Mucosa of stomach (tissue), 1 donor: Measurements from ENCODE around the gene ICAM2.

Experiments used
- H3K27me3 ChIP-seq: one replicate; pipeline ENCODE4 v1.7.0; 2013; ENCODE audit warnings: mild to moderate bottlenecking, low read length; ENCODE audit not compliant: control insufficient read depth, insufficient read depth
- H3K36me3 ChIP-seq: one replicate; pipeline ENCODE4 v1.7.0; 2013; ENCODE audit warnings: low read length; ENCODE audit not compliant: control insufficient read depth, insufficient read depth
- H3K4me1 ChIP-seq: one replicate; pipeline ENCODE4 v1.7.0; 2013; ENCODE audit warnings: mild to moderate bottlenecking, low read length; ENCODE audit not compliant: control insufficient read depth, insufficient read depth
- H3K4me3 ChIP-seq: one replicate; pipeline ENCODE4 v1.7.0; 2013; ENCODE audit warnings: low read length
- H3K9ac ChIP-seq: one replicate; pipeline ENCODE4 v1.7.0; 2013; ENCODE audit warnings: mild to moderate bottlenecking, low read length, moderate library complexity
- H3K9me3 ChIP-seq: one replicate; pipeline ENCODE4 v1.7.0; 2013; ENCODE audit warnings: mild to moderate bottlenecking, low read length, moderate library complexity; ENCODE audit not compliant: control insufficient read depth
- donor health status: Pancreatic carcinoma.

The ICAM2 gene

DNA sequence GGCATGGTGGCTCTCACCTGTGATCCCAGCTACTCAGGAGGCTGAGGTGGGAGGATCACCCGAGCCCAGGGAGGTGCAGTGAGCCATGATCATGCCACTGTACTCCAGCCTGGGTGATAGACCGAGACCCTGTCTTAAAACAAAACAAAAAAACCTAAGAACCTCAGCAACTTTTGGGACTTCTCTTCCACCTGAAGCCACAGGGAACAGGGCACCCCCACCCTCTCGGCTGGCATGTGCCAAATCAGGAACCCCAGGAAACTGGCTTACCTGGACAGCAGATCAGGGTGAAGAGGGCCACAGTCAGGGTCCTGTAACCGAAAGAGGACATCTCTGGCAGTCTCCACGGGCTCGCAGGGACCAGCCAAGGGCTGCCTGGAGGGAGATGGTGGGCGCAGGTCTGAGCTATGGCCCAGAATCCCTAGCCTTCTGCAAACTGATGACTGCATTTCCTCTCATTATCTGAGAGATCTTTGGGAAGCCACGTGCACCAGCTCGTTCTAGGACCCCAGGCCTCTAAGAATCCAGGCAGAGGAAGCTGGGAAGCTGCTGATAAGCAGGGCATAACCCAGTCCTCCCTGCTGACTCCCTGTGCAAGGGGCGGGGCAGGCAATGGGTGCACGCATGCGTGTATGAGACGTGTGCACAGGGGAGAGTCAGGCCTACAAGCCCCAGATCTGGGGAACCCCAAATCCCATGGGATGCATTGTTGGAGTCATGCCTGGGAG, 13.9 kb downstream of the ICAM2 start:
- peaks cover 69% of the 10 kb centered on the region for H3K4me1 ChIP-seq
- H3K27me3 ChIP-seq: peaks cover 3% of the 10 kb centered on the region
- peak overlapping the region; percentile 16 for H3K9ac ChIP-seq
- H3K36me3 ChIP-seq: no peaks in the 10 kb centered on the region
- no peaks in the 10 kb centered on the region for H3K9me3 ChIP-seq
- H3K4me3 ChIP-seq: no peak overlapping the region

DNA sequence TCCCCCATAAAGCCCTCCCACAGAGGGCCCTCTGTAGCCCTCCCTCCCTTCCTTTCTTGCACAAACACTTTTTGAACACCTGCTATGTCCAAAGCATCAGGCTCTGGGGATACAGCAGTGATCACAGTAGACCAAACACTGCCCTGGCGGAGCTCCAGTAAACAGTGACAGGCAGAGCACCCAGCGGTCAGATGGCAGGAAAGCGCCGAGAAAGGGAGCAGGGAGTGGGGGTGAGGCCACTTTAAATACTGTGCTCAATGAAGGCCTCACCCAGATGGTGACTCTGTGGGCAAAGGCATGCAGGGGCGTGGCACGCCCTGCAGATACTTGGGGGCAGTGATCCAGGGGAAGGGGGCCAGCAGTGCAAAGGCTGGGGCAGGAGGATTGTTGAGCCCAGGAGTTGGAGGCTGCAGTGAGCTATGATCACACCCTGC, 14.7 kb downstream of the ICAM2 start:
- no peaks in the 10 kb centered on the region for H3K36me3 ChIP-seq
- H3K9ac ChIP-seq: peak overlapping the region; percentile 53
- no peak overlapping the region for H3K4me3 ChIP-seq
- H3K27me3 ChIP-seq: peaks cover 3% of the 10 kb centered on the region
- no peaks in the 10 kb centered on the region for H3K9me3 ChIP-seq
- H3K4me1 ChIP-seq: peaks cover 76% of the 10 kb centered on the region

- Histone ChIP-seq H3K4me1 (peaks cover 76% of the 10 kb centered on the region), H3K36me3 (no peaks in the 10 kb centered on the region), H3K9ac (peak overlapping the region; percentile 53), H3K27me3 (peaks cover 3% of the 10 kb centered on the region), H3K4me3 (no peak overlapping the region), H3K9me3 (no peaks in the 10 kb centered on the region)
Observed at GRCh38 chr17:64004903-64005733, 15.3 kb downstream of the ICAM2 start.

DNA sequence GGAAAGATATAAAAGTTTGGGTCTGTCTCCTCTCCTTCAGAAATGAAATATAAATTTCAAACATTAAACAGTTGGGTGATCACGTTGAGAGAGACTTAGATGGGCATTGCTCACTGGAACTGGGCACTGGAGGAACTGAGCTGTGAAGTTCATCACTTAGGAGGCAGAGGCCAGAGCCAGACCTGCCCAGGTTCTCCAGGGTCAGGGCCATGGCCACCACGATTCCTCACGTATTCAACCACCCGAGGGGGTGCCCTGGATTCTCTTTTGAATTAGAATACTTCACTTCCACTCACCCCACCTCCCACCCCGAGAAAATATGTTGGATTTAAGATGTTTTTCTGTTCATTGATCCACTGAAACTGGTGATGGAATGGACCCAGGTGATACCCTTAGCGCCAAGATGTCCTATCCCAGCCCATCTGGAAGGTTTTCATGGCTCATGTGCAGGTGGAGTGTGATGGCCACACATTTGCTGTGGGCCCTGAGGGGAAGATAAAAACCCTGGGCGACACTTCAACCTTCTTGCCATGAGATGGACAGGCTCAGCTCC, 16.1 kb downstream of the ICAM2 start:
- Histone ChIP-seq H3K4me1 (peaks cover 69% of the 10 kb centered on the region), H3K9ac (no peak overlapping the region), H3K4me3 (no peak overlapping the region), H3K27me3 (peaks cover 3% of the 10 kb centered on the region), H3K36me3 (no peaks in the 10 kb centered on the region), H3K9me3 (no peaks in the 10 kb centered on the region)

DNA sequence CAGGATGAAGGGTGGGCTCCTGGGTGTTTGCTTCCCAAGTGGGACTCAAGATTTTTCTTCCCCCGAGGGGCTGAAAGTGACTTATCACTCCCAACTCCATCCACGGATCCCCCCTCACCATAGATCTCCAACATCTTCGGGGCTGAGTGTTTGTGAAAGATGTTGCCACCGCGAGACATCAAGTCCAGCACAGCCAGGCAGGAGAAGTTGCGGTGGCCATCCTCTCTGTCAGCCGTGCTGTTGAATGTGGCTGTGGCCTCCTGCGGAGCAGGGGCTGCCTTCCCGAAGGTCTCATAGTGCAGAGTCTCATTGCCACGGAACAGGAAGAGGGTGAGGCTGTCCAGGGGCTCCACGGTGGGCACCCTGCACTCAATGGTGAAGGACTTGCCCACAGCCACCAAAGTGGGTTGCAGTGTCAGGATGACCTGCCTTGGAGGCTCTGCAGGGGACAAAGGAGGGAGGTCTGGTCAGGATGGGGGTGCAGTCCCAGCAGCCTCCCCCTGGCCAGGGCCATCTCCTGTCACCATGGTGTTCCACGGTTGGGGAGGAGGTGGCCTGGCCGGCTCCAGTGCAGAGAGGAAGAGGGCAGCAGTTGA, 16.8 kb downstream of the ICAM2 start:
- H3K36me3 ChIP-seq: no peaks in the 10 kb centered on the region
- peaks cover 69% of the 10 kb centered on the region for H3K4me1 ChIP-seq
- peaks cover 3% of the 10 kb centered on the region for H3K27me3 ChIP-seq
- H3K4me3 ChIP-seq: no peak overlapping the region
- H3K9me3 ChIP-seq: no peaks in the 10 kb centered on the region
- H3K9ac ChIP-seq: no peak overlapping the region

- Histone ChIP-seq H3K4me3 (no peak overlapping the region), H3K9ac (no peak overlapping the region), H3K27me3 (peaks cover 5% of the 10 kb centered on the region), H3K9me3 (no peaks in the 10 kb centered on the region), H3K36me3 (no peaks in the 10 kb centered on the region), H3K4me1 (peaks cover 66% of the 10 kb centered on the region)
Observed at GRCh38 chr17:64002658-64003525, 17.5 kb downstream of the ICAM2 start.

- Histone ChIP-seq H3K27me3 (peaks cover 15% of the 10 kb centered on the region), H3K9ac (peak overlapping the region; percentile 58)
Observed at GRCh38 chr17:64001763-64002529, 18.5 kb downstream of the ICAM2 start.

GRCh38 chr17:64001091-64001579, 19.3 kb downstream of the ICAM2 start:
- H3K9ac ChIP-seq: peak overlapping the region; percentile 58
- no peaks in the 10 kb centered on the region for H3K9me3 ChIP-seq
- peaks cover 56% of the 10 kb centered on the region for H3K4me1 ChIP-seq
- H3K27me3 ChIP-seq: peaks cover 21% of the 10 kb centered on the region
- no peak overlapping the region for H3K4me3 ChIP-seq
- H3K36me3 ChIP-seq: no peaks in the 10 kb centered on the region

More at GRCh38 chr17:64001763-64002529, 18.5 kb downstream of the ICAM2 start:
- no peaks in the 10 kb centered on the region for H3K9me3 ChIP-seq
- H3K4me3 ChIP-seq: no peak overlapping the region
- no peaks in the 10 kb centered on the region for H3K36me3 ChIP-seq
- peaks cover 64% of the 10 kb centered on the region for H3K4me1 ChIP-seq

- Histone ChIP-seq H3K9me3 (no peaks in the 10 kb centered on the region), H3K9ac (no peak overlapping the region), H3K4me3 (no peak overlapping the region), H3K36me3 (no peaks in the 10 kb centered on the region), H3K27me3 (peaks cover 21% of the 10 kb centered on the region), H3K4me1 (peaks cover 44% of the 10 kb centered on the region)
Observed at GRCh38 chr17:63999680-64000531, 20.5 kb downstream of the ICAM2 start.
